ENCODE results near the gene AQP4.

DNA sequence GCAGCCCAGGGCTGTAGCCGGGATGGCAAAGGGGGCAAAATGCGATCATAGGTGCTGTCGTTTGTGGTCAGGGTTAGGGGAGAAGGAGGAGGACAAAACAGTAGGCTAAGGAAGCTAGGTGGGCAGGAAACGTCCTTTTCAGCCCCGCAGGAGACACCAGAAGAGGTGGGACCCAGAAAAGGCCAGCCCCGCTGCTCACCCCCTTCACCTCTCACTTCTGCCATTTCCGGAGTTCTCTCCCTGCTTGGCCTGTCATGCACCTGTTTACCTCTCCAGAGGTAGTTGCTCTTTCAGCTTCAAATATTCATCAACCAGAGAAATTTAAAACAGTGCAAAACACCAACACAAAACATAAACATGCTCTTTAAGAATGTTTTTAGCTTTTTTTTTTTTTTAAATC, 849 bp downstream of the AQP4 start:
- TF ChIP-seq JUND (IDR thresholded peaks at IDR 0.05), result no peak
- TF ChIP-seq, protein P1, sequence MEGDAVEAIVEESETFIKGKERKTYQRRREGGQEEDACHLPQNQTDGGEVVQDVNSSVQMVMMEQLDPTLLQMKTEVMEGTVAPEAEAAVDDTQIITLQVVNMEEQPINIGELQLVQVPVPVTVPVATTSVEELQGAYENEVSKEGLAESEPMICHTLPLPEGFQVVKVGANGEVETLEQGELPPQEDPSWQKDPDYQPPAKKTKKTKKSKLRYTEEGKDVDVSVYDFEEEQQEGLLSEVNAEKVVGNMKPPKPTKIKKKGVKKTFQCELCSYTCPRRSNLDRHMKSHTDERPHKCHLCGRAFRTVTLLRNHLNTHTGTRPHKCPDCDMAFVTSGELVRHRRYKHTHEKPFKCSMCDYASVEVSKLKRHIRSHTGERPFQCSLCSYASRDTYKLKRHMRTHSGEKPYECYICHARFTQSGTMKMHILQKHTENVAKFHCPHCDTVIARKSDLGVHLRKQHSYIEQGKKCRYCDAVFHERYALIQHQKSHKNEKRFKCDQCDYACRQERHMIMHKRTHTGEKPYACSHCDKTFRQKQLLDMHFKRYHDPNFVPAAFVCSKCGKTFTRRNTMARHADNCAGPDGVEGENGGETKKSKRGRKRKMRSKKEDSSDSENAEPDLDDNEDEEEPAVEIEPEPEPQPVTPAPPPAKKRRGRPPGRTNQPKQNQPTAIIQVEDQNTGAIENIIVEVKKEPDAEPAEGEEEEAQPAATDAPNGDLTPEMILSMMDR (IDR thresholded peaks at IDR 0.05; ENCODE audit: low read depth, low read length, missing input control), result no peak
- no peak for TF ChIP-seq RXRA (IDR thresholded peaks at IDR 0.05)
- TF ChIP-seq YY1 (IDR thresholded peaks at IDR 0.05), result no peak
- no peak for TF ChIP-seq SP1 (IDR thresholded peaks at IDR 0.05)
- TF ChIP-seq FOXA1 (IDR thresholded peaks at IDR 0.05), result no peak
- TF ChIP-seq, protein P2, sequence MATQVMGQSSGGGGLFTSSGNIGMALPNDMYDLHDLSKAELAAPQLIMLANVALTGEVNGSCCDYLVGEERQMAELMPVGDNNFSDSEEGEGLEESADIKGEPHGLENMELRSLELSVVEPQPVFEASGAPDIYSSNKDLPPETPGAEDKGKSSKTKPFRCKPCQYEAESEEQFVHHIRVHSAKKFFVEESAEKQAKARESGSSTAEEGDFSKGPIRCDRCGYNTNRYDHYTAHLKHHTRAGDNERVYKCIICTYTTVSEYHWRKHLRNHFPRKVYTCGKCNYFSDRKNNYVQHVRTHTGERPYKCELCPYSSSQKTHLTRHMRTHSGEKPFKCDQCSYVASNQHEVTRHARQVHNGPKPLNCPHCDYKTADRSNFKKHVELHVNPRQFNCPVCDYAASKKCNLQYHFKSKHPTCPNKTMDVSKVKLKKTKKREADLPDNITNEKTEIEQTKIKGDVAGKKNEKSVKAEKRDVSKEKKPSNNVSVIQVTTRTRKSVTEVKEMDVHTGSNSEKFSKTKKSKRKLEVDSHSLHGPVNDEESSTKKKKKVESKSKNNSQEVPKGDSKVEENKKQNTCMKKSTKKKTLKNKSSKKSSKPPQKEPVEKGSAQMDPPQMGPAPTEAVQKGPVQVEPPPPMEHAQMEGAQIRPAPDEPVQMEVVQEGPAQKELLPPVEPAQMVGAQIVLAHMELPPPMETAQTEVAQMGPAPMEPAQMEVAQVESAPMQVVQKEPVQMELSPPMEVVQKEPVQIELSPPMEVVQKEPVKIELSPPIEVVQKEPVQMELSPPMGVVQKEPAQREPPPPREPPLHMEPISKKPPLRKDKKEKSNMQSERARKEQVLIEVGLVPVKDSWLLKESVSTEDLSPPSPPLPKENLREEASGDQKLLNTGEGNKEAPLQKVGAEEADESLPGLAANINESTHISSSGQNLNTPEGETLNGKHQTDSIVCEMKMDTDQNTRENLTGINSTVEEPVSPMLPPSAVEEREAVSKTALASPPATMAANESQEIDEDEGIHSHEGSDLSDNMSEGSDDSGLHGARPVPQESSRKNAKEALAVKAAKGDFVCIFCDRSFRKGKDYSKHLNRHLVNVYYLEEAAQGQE (IDR thresholded peaks at IDR 0.05), result no peak
- no peak for TF ChIP-seq TAF1 (conservative IDR thresholded peaks at IDR 0.05)
- TF ChIP-seq GABPA (IDR thresholded peaks at IDR 0.05 in 1 of 2, conservative IDR thresholded peaks at IDR 0.05 in 1 of 2), result no peak
- no peak for TF ChIP-seq NR2F2 (IDR thresholded peaks at IDR 0.05)
- no peak for TF ChIP-seq RAD21 (IDR thresholded peaks at IDR 0.05)
- TF ChIP-seq, protein P3, sequence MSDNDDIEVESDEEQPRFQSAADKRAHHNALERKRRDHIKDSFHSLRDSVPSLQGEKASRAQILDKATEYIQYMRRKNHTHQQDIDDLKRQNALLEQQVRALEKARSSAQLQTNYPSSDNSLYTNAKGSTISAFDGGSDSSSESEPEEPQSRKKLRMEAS (IDR thresholded peaks at IDR 0.05), result no peak

All from liver (tissue), 3 donors.